ENCODE results near the gene GAN. TPM values are rescaled to one million over a fixed set of nuclear protein-coding genes. Genes with fewer than 3 reads are reported as not detected.
A peak's percentile ranks its signal among the peaks of the same experiment; 100 is the strongest.

Gene GAN
- total RNA-seq, 1 experiment from 2014 or later = 7.9 TPM

- no peaks in the 10 kb centered on the region for H3K9me3 ChIP-seq (replicated peaks)
- H3K27me3 ChIP-seq = no peaks in the 10 kb centered on the region
- H3K4me3 ChIP-seq = no peak overlapping the region
- H3K27ac ChIP-seq = no peak overlapping the region
- H3K4me1 ChIP-seq = no peaks in the 10 kb centered on the region
- no peaks in the 10 kb centered on the region for H3K36me3 ChIP-seq
- no peak for DNase-seq
These were observed 43.0 kb downstream of the GAN start for GRCh38 chr16:81357711-81358260.

GRCh38 chr16:81358860-81359259 is 44.1 kb downstream of the GAN start:
- Histone ChIP-seq H3K4me3 (no peak overlapping the region), H3K27ac (no peak overlapping the region), H3K36me3 (no peaks in the 10 kb centered on the region), H3K4me1 (no peaks in the 10 kb centered on the region), H3K9me3 (replicated peaks) (no peaks in the 10 kb centered on the region), H3K27me3 (no peaks in the 10 kb centered on the region)
- DNase-seq = no peak

GRCh38 chr16:81360135-81360534 is 45.4 kb downstream of the GAN start:
- no peaks in the 10 kb centered on the region for H3K4me1 ChIP-seq
- H3K27me3 ChIP-seq = no peaks in the 10 kb centered on the region
- no peaks in the 10 kb centered on the region for H3K36me3 ChIP-seq
- H3K9me3 ChIP-seq (replicated peaks) = no peaks in the 10 kb centered on the region
- H3K27ac ChIP-seq = no peak overlapping the region
- no peak for DNase-seq
- no peak overlapping the region for H3K4me3 ChIP-seq

DNA sequence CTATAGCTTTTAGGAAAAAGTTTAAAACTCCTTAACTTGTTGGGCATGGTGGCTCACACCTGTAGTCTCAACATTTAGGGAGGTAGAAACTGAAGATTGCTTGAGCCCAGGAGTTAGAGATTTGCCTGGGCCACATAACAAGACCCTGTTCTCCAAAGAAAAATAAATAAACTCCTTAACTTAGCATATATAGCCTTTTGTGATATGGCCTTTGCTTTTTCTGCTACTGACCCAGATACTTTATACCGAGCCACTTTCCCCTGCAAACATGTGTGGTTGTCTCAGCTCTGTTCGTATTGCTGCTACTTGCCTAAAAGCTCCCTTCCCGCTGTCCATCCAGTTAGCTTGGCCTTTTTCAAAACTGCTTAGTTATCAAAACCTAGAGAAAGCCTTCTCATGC is 51.0 kb downstream of the GAN start:
- no peaks in the 10 kb centered on the region for H3K27me3 ChIP-seq
- no peaks in the 10 kb centered on the region for H3K9me3 ChIP-seq (replicated peaks)
- H3K4me3 ChIP-seq = no peak overlapping the region
- H3K27ac ChIP-seq = no peak overlapping the region
- H3K4me1 ChIP-seq = no peaks in the 10 kb centered on the region
- no peaks in the 10 kb centered on the region for H3K36me3 ChIP-seq
- no peak for DNase-seq

- DNase-seq = peak in 1 of 2 experiments; percentile 60
- Histone ChIP-seq H3K4me1 (no peaks in the 10 kb centered on the region), H3K36me3 (no peaks in the 10 kb centered on the region), H3K27me3 (no peaks in the 10 kb centered on the region), H3K27ac (no peak overlapping the region), H3K4me3 (no peak overlapping the region), H3K9me3 (replicated peaks) (no peaks in the 10 kb centered on the region)
These were observed 51.7 kb downstream of the GAN start for GRCh38 chr16:81366316-81366932.

GRCh38 chr16:81367821-81368220 is 53.1 kb downstream of the GAN start:
- Histone ChIP-seq H3K4me1 (no peaks in the 10 kb centered on the region), H3K9me3 (replicated peaks) (no peaks in the 10 kb centered on the region), H3K4me3 (no peak overlapping the region), H3K27ac (no peak overlapping the region), H3K27me3 (no peaks in the 10 kb centered on the region), H3K36me3 (no peaks in the 10 kb centered on the region)
- no peak for DNase-seq

- H3K36me3 ChIP-seq = no peaks in the 10 kb centered on the region
- H3K27me3 ChIP-seq = no peaks in the 10 kb centered on the region
- H3K9me3 ChIP-seq (replicated peaks) = no peaks in the 10 kb centered on the region
- no peaks in the 10 kb centered on the region for H3K4me1 ChIP-seq
- DNase-seq = peak in 1 of 2 experiments; percentile 30
- no peak overlapping the region for H3K4me3 ChIP-seq
- H3K27ac ChIP-seq = no peak overlapping the region
These were observed 55.2 kb downstream of the GAN start for GRCh38 chr16:81369888-81370504.

GRCh38 chr16:81371106-81371505 is 56.3 kb downstream of the GAN start:
- Histone ChIP-seq H3K36me3 (no peaks in the 10 kb centered on the region), H3K4me1 (no peaks in the 10 kb centered on the region), H3K27me3 (no peaks in the 10 kb centered on the region), H3K9me3 (replicated peaks) (no peaks in the 10 kb centered on the region), H3K27ac (no peak overlapping the region), H3K4me3 (no peak overlapping the region)
- no peak for DNase-seq

DNA sequence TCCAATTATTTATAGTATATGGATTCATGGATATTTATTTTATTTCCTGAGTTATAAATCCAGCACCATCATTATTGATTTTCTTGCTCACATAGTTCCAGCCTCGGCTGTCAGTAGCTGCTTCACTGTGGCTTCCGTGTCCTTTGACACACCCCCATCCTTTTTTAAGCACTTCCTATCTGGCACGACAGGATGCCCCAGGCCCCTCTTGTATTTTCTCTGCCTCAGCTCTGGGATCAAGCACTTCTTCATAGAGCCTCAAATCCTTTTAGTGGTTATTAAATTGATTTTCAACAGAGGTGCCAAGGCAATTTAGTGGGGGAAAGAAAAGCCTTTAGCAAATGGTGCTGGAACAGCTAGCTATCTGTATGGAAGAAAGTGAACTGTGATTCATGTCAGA is 59.8 kb downstream of the GAN start:
- no peak for DNase-seq
- Histone ChIP-seq H3K9me3 (replicated peaks) (no peaks in the 10 kb centered on the region), H3K4me3 (no peak overlapping the region), H3K27ac (no peak overlapping the region), H3K4me1 (no peaks in the 10 kb centered on the region), H3K36me3 (no peaks in the 10 kb centered on the region), H3K27me3 (no peaks in the 10 kb centered on the region)

GRCh38 chr16:81376880-81377279 is 62.1 kb downstream of the GAN start:
- Histone ChIP-seq H3K27me3 (no peaks in the 10 kb centered on the region), H3K9me3 (replicated peaks) (no peaks in the 10 kb centered on the region), H3K4me1 (no peaks in the 10 kb centered on the region), H3K36me3 (no peaks in the 10 kb centered on the region), H3K4me3 (no peak overlapping the region), H3K27ac (no peak overlapping the region)
- no peak for DNase-seq

- DNase-seq = no peak
- H3K36me3 ChIP-seq = no peaks in the 10 kb centered on the region
- H3K27me3 ChIP-seq = no peaks in the 10 kb centered on the region
- H3K4me1 ChIP-seq = no peaks in the 10 kb centered on the region
- no peaks in the 10 kb centered on the region for H3K9me3 ChIP-seq (replicated peaks)
- no peak overlapping the region for H3K27ac ChIP-seq
- no peak overlapping the region for H3K4me3 ChIP-seq
These were observed 63.3 kb downstream of the GAN start for GRCh38 chr16:81378049-81378448.

GRCh38 chr16:81380932-81381331 is 66.2 kb downstream of the GAN start:
- H3K27me3 ChIP-seq = no peaks in the 10 kb centered on the region
- DNase-seq = no peak
- no peak overlapping the region for H3K27ac ChIP-seq
- H3K36me3 ChIP-seq = no peaks in the 10 kb centered on the region
- H3K9me3 ChIP-seq (replicated peaks) = no peaks in the 10 kb centered on the region
- H3K4me3 ChIP-seq = no peak overlapping the region
- H3K4me1 ChIP-seq = no peaks in the 10 kb centered on the region

DNA sequence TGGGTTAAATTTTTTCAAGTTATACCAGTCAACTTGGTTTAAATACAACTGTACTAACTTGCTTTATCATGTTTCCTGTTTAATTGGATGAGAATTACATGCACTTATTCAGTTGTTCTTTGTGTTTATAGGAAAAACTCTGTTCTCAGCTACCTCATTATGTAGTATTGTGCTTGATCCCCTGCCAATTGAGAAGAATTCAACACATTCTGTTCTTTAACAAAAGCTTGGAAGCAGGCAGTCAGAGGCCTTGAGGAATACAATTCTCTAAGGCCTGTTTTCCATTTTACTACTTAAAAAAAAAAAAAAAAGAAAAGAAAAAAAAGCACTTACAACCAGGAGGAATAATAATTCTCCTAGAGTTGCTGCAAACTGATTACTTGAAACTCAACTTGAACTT is 69.2 kb downstream of the GAN start:
- H3K4me1 ChIP-seq = no peaks in the 10 kb centered on the region
- no peaks in the 10 kb centered on the region for H3K27me3 ChIP-seq
- H3K27ac ChIP-seq = no peak overlapping the region
- no peaks in the 10 kb centered on the region for H3K9me3 ChIP-seq (replicated peaks)
- H3K4me3 ChIP-seq = no peak overlapping the region
- DNase-seq = no peak
- H3K36me3 ChIP-seq = no peaks in the 10 kb centered on the region

DNA sequence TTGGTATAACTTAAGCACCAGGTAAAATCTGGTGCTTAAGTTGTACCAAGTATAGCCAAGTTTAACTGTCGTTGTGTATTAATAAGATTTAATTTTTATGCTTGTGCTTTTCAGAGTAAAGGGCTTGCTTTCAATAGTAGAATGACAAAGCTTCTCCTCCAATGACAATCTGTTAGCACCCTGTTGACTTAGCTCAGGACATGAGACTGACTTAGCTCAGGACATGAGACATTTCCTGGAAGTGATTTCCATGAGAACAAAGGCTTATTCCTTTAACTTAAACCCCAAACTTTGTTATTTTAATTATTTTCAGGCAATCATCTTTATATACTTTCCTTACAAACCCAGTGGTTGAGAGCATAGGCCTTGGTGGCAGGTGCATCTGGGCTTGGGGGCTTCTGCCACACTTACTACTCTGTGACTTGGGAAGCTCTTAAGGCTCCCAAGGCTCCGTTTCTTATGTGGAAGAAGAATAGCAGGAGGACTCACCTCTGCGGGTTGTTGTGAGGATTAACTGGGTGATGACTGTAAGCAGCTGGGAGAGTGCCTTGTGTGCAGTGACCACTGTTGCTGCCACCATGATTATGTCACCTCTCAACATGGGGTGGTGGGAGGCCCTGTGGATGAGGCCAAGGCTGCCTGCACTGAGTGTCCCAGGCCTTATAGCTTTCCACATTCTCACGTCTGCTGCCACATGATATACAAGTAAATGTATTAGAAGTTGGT is 70.4 kb downstream of the GAN start:
- DNase-seq = peak; percentile 28 to 48
- Histone ChIP-seq H3K9me3 (replicated peaks) (no peaks in the 10 kb centered on the region), H3K4me1 (no peaks in the 10 kb centered on the region), H3K36me3 (no peaks in the 10 kb centered on the region), H3K27ac (no peak overlapping the region), H3K4me3 (no peak overlapping the region), H3K27me3 (no peaks in the 10 kb centered on the region)

GRCh38 chr16:81388357-81388756 is 73.6 kb downstream of the GAN start:
- Histone ChIP-seq H3K27me3 (no peaks in the 10 kb centered on the region), H3K9me3 (replicated peaks) (no peaks in the 10 kb centered on the region), H3K4me1 (no peaks in the 10 kb centered on the region), H3K4me3 (no peak overlapping the region), H3K36me3 (no peaks in the 10 kb centered on the region), H3K27ac (no peak overlapping the region)
- DNase-seq = no peak
